ENCODE data around the gene MIOS. TPM values are rescaled to one million over a fixed set of nuclear protein-coding genes. Genes with fewer than 3 reads are reported as not detected.

The MIOS gene
- total RNA-seq, 1 experiment from 2014 or later, result 25.8 TPM

- TF ChIP-seq TCF7L2 (IDR thresholded peaks at IDR 0.05; ENCODE audit: borderline replicate concordance, extremely low read depth, insufficient read depth, insufficient read length) (no peak), EZH2phosphoT487 (IDR thresholded peaks at IDR 0.05; ENCODE audit: borderline replicate concordance) (no peak), ZBTB33 (IDR thresholded peaks at IDR 0.05; ENCODE audit: extremely low read depth, insufficient replicate concordance, low read length) (no peak), ELF1 (IDR thresholded peaks at IDR 0.05; ENCODE audit: borderline replicate concordance, low read depth) (no peak), CBX3 (IDR thresholded peaks at IDR 0.05; ENCODE audit: low read depth) (no peak), POLR2AphosphoS5 (IDR thresholded peaks at IDR 0.05; ENCODE audit: low read depth, low read length) (no peak), CEBPB (IDR thresholded peaks at IDR 0.05; ENCODE audit: low read depth) (no peak), YY1 (IDR thresholded peaks at IDR 0.05; ENCODE audit: extremely low read depth, insufficient replicate concordance, low read depth, low read length) (no peak), SP1 (IDR thresholded peaks at IDR 0.05; ENCODE audit: low read depth) (no peak)
- TF ChIP-seq, protein P1, sequence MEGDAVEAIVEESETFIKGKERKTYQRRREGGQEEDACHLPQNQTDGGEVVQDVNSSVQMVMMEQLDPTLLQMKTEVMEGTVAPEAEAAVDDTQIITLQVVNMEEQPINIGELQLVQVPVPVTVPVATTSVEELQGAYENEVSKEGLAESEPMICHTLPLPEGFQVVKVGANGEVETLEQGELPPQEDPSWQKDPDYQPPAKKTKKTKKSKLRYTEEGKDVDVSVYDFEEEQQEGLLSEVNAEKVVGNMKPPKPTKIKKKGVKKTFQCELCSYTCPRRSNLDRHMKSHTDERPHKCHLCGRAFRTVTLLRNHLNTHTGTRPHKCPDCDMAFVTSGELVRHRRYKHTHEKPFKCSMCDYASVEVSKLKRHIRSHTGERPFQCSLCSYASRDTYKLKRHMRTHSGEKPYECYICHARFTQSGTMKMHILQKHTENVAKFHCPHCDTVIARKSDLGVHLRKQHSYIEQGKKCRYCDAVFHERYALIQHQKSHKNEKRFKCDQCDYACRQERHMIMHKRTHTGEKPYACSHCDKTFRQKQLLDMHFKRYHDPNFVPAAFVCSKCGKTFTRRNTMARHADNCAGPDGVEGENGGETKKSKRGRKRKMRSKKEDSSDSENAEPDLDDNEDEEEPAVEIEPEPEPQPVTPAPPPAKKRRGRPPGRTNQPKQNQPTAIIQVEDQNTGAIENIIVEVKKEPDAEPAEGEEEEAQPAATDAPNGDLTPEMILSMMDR (IDR thresholded peaks at IDR 0.05 in 2 of 3, conservative IDR thresholded peaks at IDR 0.05 in 1 of 3; ENCODE audit: borderline replicate concordance in 1 of 3, insufficient read depth in 1 of 3, low read depth in 2 of 3, low read length in 2 of 3), result no peak
Observed at GRCh38 chr7:7519528-7519927, 47.2 kb upstream of the MIOS start (continued).

DNA sequence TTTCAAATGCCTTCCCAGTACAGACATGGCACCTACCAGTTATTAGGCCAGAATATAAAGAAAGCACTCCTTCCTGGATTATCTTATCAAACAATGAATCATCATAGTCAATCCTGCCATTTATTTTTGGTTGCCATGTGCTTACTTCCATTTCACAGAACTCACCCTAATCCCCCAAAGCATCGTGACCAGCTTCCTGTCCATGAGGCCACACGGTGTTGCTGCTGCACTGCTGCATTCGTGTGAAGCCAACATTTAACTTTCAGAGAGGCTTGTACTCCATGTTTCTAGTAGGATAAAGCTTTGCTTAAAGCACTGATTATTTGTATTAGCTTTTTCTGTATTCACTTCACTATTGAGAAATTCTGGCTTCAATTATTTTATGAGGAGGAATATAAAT is 45.4 kb upstream of the MIOS start:
- Histone ChIP-seq H4K20me1 (ENCODE audit: insufficient read depth) (no peaks in the 10 kb centered on the region), H3K9ac (ENCODE audit: low read length) (no peak overlapping the region), H3K4me1 (ENCODE audit: control insufficient read depth in 1 of 2, insufficient read depth in 2 of 2, low read length in 2 of 2) (no peaks in the 10 kb centered on the region), H3K27ac (ENCODE audit: low read depth, low read length) (no peak overlapping the region), H3K4me3 (replicated peaks in 1 of 2; ENCODE audit: low read depth in 1 of 2, low read length in 2 of 2) (no peak overlapping the region), H3K9me3 (ENCODE audit: control insufficient read depth in 1 of 2, insufficient read depth in 1 of 2, low read depth in 1 of 2, low read length in 2 of 2) (no peaks in the 10 kb centered on the region), H3K27me3 (ENCODE audit: insufficient read depth, low read length) (no peaks in the 10 kb centered on the region), H2AFZ (ENCODE audit: low read depth, low read length, poor library complexity, severe bottlenecking) (no peak overlapping the region), H3K36me3 (ENCODE audit: control insufficient read depth in 1 of 2, insufficient read depth in 2 of 2, low read length in 2 of 2) (no peaks in the 10 kb centered on the region), H3K9me2 (ENCODE audit: insufficient read depth) (no peaks in the 10 kb centered on the region), H3K79me2 (ENCODE audit: insufficient read depth, low read length) (no peaks in the 10 kb centered on the region), H3K4me2 (ENCODE audit: low read length) (no peak overlapping the region)
- ChIA-PET RAD21 (ENCODE audit: low non-redundant PET in 1 of 2, low total read pairs in 2 of 2, uncharacterized antibody in 2 of 2, unreplicated experiment in 2 of 2) (no interaction called here), CTCF (no interaction called here), POLR2A (no interaction called here)
- no peak for DNase-seq (ENCODE audit: low read depth, low spot score)
- intact Hi-C loops (cut with micrococcal nuclease), result no loop called here
- no peak for TF ChIP-seq ZFX (IDR thresholded peaks at IDR 0.05)
- 0 out of 2 replicates have a peak, but pooled peaks have one; percentile 17 for TF ChIP-seq MAX (IDR thresholded peaks at IDR 0.05)
- ATAC-seq, result no peak
- no TSS peak for BruUV-seq (replicated peaks)
